Measurements from ENCODE around the gene CROCC2. TPM values are rescaled to one million over a fixed set of nuclear protein-coding genes. Genes with fewer than 3 reads are reported as not detected.

Gene CROCC2
- polyA plus RNA-seq, 1 donor = 0.10 TPM

- DNase-seq = no peak
Measured at GRCh38 chr2:240905176-240905781, 857 bp upstream of the CROCC2 start.

GRCh38 chr2:240906911-240907590 lies 915 bp downstream of the CROCC2 start:
- no peak for DNase-seq

- no peak for DNase-seq
Measured at GRCh38 chr2:240909216-240909974, 3.3 kb downstream of the CROCC2 start.

GRCh38 chr2:240911641-240912265 lies 5.6 kb downstream of the CROCC2 start:
- no peak for DNase-seq

GRCh38 chr2:240912878-240913809 lies 7.0 kb downstream of the CROCC2 start:
- DNase-seq = no peak

- no peak for DNase-seq
Measured at GRCh38 chr2:240913810-240914644, 7.9 kb downstream of the CROCC2 start.

- no peak for DNase-seq
Measured at GRCh38 chr2:240914645-240915525, 8.7 kb downstream of the CROCC2 start.

GRCh38 chr2:240915526-240916341 lies 9.6 kb downstream of the CROCC2 start:
- no peak for DNase-seq

GRCh38 chr2:240916571-240917008 lies 10.5 kb downstream of the CROCC2 start:
- DNase-seq = no peak

- no peak for DNase-seq
Measured at GRCh38 chr2:240917009-240917683, 11.0 kb downstream of the CROCC2 start.

GRCh38 chr2:240917684-240918257 lies 11.6 kb downstream of the CROCC2 start:
- no peak for DNase-seq

GRCh38 chr2:240918258-240919091 lies 12.3 kb downstream of the CROCC2 start:
- DNase-seq = no peak

GRCh38 chr2:240919161-240919781 lies 13.1 kb downstream of the CROCC2 start:
- no peak for DNase-seq

- no peak for DNase-seq
Measured at GRCh38 chr2:240919786-240920782, 13.9 kb downstream of the CROCC2 start.

GRCh38 chr2:240920783-240921231 lies 14.7 kb downstream of the CROCC2 start:
- DNase-seq = no peak

Measured in left kidney (tissue), 2 donors.